ENCODE results near the gene HSPA4L. TPM values are rescaled to one million over a fixed set of nuclear protein-coding genes. Genes with fewer than 3 reads are reported as not detected.
A peak's percentile ranks its signal among the peaks of the same experiment; 100 is the strongest.

HSPA4L gene
- total and polyA plus RNA-seq, 10 of the 15 experiments (the other 5 are each of a cell fraction or from before 2014, with no cell fraction given) = 8.6 to 40.5 (median 21.4) TPM

DNA sequence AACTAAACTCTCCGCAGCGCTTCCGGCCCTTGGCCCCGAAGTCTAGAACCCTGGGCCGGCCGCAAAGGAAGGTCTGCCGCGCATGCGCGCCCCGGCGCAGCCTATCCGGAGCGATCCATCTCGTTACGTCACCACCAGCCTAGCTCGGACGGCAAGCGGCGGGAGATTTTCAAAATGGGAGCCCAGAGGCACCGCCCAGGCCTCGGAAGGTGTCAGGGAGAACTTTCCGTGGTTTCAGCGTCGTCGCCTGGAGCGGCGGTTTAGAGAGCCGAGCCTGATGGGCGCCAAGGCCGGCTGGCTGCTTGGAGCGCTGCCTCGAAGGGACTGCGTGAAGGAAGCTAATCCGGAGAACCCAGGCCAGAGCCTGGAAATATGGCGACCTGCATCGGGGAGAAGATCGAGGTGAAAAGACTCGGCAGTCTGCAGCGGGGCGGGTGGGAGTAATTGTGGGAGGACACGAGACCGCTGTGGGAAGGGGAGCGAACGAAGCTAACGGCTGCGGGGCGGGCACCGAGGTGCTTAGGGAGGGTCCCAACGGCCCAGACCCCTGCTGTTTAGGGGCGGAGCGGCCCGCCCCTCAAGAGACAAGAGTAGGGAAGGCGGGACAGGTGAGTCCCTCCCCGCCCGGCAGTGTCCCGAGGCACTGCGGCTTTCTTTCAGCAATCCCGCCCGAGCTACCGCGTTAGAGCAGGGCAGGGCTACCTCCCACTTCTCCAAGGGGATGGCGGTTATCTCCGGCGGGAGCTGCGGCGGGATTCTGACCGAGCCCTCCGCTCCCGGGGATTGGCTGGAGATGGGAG, 98.8 kb downstream of the HSPA4L start, which contains the start of gene PLK4 (continued):
- TF ChIP-seq ETV6 (conservative IDR thresholded peaks at IDR 0.05 in 1 of 2, IDR thresholded peaks at IDR 0.05 in 1 of 2; ENCODE audit: borderline replicate concordance in 1 of 2, low read depth in 1 of 2) (no peak), IKZF1 (conservative IDR thresholded peaks at IDR 0.05) (peak; percentile 68), CBX3 (IDR thresholded peaks at IDR 0.05; ENCODE audit: borderline replicate concordance, low read depth) (no peak), ZNF622 (IDR thresholded peaks at IDR 0.05) (no peak), EGR1 (IDR thresholded peaks at IDR 0.05; ENCODE audit: borderline replicate concordance in 1 of 2, low read depth in 2 of 2, low read length in 2 of 2) (no peak), NFYB (IDR thresholded peaks at IDR 0.05; ENCODE audit: insufficient read depth, low read depth, low read length) (peak; percentile 90), TCF3 (IDR thresholded peaks at IDR 0.05; ENCODE audit: borderline replicate concordance, insufficient read depth, low read depth, low read length) (peak; percentile 35; the same call in 1 of the 2 replicates), POLR2AphosphoS5 (IDR thresholded peaks at IDR 0.05; ENCODE audit: low read length) (peak; percentile 76; the same call in 1 of the 2 replicates), ZNF274 (IDR thresholded peaks at IDR 0.05; ENCODE audit: insufficient read depth, insufficient read length) (no peak), SREBF1 (IDR thresholded peaks at IDR 0.05; ENCODE audit: low read length) (no peak), ZBED1 (IDR thresholded peaks at IDR 0.05; ENCODE audit: borderline replicate concordance) (no peak), CEBPB (IDR thresholded peaks at IDR 0.05; ENCODE audit: borderline replicate concordance in 1 of 2, low read depth in 2 of 2, low read length in 2 of 2) (no peak), RFX5 (IDR thresholded peaks at IDR 0.05; ENCODE audit: low read depth, low read length) (peak; percentile 91), BMI1 (IDR thresholded peaks at IDR 0.05; ENCODE audit: borderline replicate concordance) (no peak), RAD21 (IDR thresholded peaks at IDR 0.05; ENCODE audit: insufficient read depth, low read depth, low read length) (no peak), SMC3 (IDR thresholded peaks at IDR 0.05; ENCODE audit: borderline replicate concordance, low read length) (no peak), NR2C1 (IDR thresholded peaks at IDR 0.05) (no peak; the same call in 1 of the 2 replicates), MEF2B (IDR thresholded peaks at IDR 0.05; ENCODE audit: partially characterized antibody, poor library complexity, severe bottlenecking) (no peak), HDAC6 (IDR thresholded peaks at IDR 0.05; ENCODE audit: unreplicated experiment) (no peak), RELA (IDR thresholded peaks at IDR 0.05; ENCODE audit: borderline replicate concordance, partially characterized antibody) (no peak)
- TF ChIP-seq, protein P1, sequence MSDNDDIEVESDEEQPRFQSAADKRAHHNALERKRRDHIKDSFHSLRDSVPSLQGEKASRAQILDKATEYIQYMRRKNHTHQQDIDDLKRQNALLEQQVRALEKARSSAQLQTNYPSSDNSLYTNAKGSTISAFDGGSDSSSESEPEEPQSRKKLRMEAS (IDR thresholded peaks at IDR 0.05; ENCODE audit: low read depth, low read length) = peak; percentile 78
- TF ChIP-seq, protein P2, sequence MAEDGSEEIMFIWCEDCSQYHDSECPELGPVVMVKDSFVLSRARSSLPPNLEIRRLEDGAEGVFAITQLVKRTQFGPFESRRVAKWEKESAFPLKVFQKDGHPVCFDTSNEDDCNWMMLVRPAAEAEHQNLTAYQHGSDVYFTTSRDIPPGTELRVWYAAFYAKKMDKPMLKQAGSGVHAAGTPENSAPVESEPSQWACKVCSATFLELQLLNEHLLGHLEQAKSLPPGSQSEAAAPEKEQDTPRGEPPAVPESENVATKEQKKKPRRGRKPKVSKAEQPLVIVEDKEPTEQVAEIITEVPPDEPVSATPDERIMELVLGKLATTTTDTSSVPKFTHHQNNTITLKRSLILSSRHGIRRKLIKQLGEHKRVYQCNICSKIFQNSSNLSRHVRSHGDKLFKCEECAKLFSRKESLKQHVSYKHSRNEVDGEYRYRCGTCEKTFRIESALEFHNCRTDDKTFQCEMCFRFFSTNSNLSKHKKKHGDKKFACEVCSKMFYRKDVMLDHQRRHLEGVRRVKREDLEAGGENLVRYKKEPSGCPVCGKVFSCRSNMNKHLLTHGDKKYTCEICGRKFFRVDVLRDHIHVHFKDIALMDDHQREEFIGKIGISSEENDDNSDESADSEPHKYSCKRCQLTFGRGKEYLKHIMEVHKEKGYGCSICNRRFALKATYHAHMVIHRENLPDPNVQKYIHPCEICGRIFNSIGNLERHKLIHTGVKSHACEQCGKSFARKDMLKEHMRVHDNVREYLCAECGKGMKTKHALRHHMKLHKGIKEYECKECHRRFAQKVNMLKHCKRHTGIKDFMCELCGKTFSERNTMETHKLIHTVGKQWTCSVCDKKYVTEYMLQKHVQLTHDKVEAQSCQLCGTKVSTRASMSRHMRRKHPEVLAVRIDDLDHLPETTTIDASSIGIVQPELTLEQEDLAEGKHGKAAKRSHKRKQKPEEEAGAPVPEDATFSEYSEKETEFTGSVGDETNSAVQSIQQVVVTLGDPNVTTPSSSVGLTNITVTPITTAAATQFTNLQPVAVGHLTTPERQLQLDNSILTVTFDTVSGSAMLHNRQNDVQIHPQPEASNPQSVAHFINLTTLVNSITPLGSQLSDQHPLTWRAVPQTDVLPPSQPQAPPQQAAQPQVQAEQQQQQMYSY (CRISPR knock-in tag; IDR thresholded peaks at IDR 0.05) = no peak
- TF ChIP-seq, protein P3, sequence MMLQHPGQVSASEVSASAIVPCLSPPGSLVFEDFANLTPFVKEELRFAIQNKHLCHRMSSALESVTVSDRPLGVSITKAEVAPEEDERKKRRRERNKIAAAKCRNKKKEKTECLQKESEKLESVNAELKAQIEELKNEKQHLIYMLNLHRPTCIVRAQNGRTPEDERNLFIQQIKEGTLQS (IDR thresholded peaks at IDR 0.05; ENCODE audit: borderline replicate concordance, extremely low read depth, low read depth, low read length) = no peak
- TF ChIP-seq, protein P4, sequence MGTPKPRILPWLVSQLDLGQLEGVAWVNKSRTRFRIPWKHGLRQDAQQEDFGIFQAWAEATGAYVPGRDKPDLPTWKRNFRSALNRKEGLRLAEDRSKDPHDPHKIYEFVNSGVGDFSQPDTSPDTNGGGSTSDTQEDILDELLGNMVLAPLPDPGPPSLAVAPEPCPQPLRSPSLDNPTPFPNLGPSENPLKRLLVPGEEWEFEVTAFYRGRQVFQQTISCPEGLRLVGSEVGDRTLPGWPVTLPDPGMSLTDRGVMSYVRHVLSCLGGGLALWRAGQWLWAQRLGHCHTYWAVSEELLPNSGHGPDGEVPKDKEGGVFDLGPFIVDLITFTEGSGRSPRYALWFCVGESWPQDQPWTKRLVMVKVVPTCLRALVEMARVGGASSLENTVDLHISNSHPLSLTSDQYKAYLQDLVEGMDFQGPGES (IDR thresholded peaks at IDR 0.05) = peak; percentile 43; the same call in 1 of the 2 replicates
